GM11168 (cell line): ENCODE results near the gene DCBLD2.
"Not testable (repeated sequence)": the region's sequence is repeated elsewhere in the genome, so short reads cannot be mapped to it uniquely, and the experiment has no call there.

ENCODE experiments used
- in situ Hi-C: fragments of 300-500 bp; cut with MboI; formaldehyde crosslinking; loops from one replicate; pipeline ENCODE4 v1.12.0; 2022; ENCODE audit warnings: low sequenced_read_pairs; ENCODE audit not compliant: unreplicated experiment

The DCBLD2 gene

GRCh38 chr3:98839846-98840245 lies 61.6 kb downstream of the DCBLD2 start:
- in situ Hi-C loops = no loop called here

- in situ Hi-C loops = not testable (repeated sequence)
Observed at GRCh38 chr3:98831060-98831459, 70.4 kb downstream of the DCBLD2 start.

- in situ Hi-C loops = no loop called here
Observed at GRCh38 chr3:98829246-98829832, 72.2 kb downstream of the DCBLD2 start.

- in situ Hi-C loops = no loop called here
Observed at GRCh38 chr3:98827221-98827920, 74.1 kb downstream of the DCBLD2 start.

- in situ Hi-C loops = no loop called here
Observed at GRCh38 chr3:98826126-98826525, 75.4 kb downstream of the DCBLD2 start.

GRCh38 chr3:98824256-98824655 lies 77.2 kb downstream of the DCBLD2 start:
- in situ Hi-C loops = loop anchor here (25.0 kb wide), 1 partner anchor 338 kb away; no protein-coding TSS in a partner anchor

- in situ Hi-C loops = loop anchor here (25.0 kb wide), 1 partner anchor 339 kb away; no protein-coding TSS in a partner anchor
Observed at GRCh38 chr3:98823791-98824190, 77.7 kb downstream of the DCBLD2 start.

- in situ Hi-C loops = loop anchor here (25.0 kb wide), 1 partner anchor 341 kb away; no protein-coding TSS in a partner anchor
Observed at GRCh38 chr3:98821063-98821462, 80.4 kb downstream of the DCBLD2 start.

- in situ Hi-C loops = loop anchor here (10.0 to 25.0 kb wide), 2 partner anchors 187 to 345 kb away; no protein-coding TSS in a partner anchor
Observed at GRCh38 chr3:98817547-98818041, 83.9 kb downstream of the DCBLD2 start.

GRCh38 chr3:98814817-98815420 lies 86.6 kb downstream of the DCBLD2 start:
- in situ Hi-C loops = loop anchor here (10.0 to 25.0 kb wide), 2 partner anchors 190 to 347 kb away; no protein-coding TSS in a partner anchor

GRCh38 chr3:98812851-98813374 lies 88.6 kb downstream of the DCBLD2 start:
- in situ Hi-C loops = loop anchor here (10.0 to 25.0 kb wide), 2 partner anchors 192 to 349 kb away; no protein-coding TSS in a partner anchor

- in situ Hi-C loops = loop anchor here (10.0 to 25.0 kb wide), 2 partner anchors 194 to 351 kb away; no protein-coding TSS in a partner anchor
Observed at GRCh38 chr3:98811048-98811447, 90.4 kb downstream of the DCBLD2 start.

GRCh38 chr3:98809557-98809956 lies 91.9 kb downstream of the DCBLD2 start:
- in situ Hi-C loops = loop anchor here (25.0 kb wide), 1 partner anchor 353 kb away; no protein-coding TSS in a partner anchor

- in situ Hi-C loops = loop anchor here (25.0 kb wide), 1 partner anchor 354 kb away; no protein-coding TSS in a partner anchor
Observed at GRCh38 chr3:98808071-98808470, 93.4 kb downstream of the DCBLD2 start.

- in situ Hi-C loops = loop anchor here (25.0 kb wide), 1 partner anchor 355 kb away; no protein-coding TSS in a partner anchor
Observed at GRCh38 chr3:98807561-98807960, 93.9 kb downstream of the DCBLD2 start.

GRCh38 chr3:98807011-98807410 lies 94.5 kb downstream of the DCBLD2 start:
- in situ Hi-C loops = loop anchor here (25.0 kb wide), 1 partner anchor 355 kb away; no protein-coding TSS in a partner anchor

- in situ Hi-C loops = loop anchor here (25.0 kb wide), 1 partner anchor 356 kb away; no protein-coding TSS in a partner anchor
Observed at GRCh38 chr3:98806521-98806920, 95.0 kb downstream of the DCBLD2 start.

- in situ Hi-C loops = loop anchor here (25.0 kb wide), 1 partner anchor 357 kb away; no protein-coding TSS in a partner anchor
Observed at GRCh38 chr3:98805571-98805970, 95.9 kb downstream of the DCBLD2 start.

- in situ Hi-C loops = loop anchor here (25.0 kb wide), 1 partner anchor 361 kb away; no protein-coding TSS in a partner anchor
Observed at GRCh38 chr3:98801043-98801747, 100.3 kb downstream of the DCBLD2 start.
